GM10266 (cell line): Measurements from ENCODE around the gene DNAH3.

ENCODE experiments used
- DNase-seq: peaks from one replicate; pipeline ENCODE4 v3.0.0; 2012; ENCODE audit errors: extremely low spot score
- TF ChIP-seq, protein P1 (sequence below): IDR thresholded peaks from 2 replicates; pipeline ENCODE4 v1.5.1; 2012; ENCODE audit warnings: mild to moderate bottlenecking, low read depth; ENCODE audit not compliant: control insufficient read depth, insufficient read depth; ENCODE audit errors: missing control alignments

The DNAH3 gene

DNA sequence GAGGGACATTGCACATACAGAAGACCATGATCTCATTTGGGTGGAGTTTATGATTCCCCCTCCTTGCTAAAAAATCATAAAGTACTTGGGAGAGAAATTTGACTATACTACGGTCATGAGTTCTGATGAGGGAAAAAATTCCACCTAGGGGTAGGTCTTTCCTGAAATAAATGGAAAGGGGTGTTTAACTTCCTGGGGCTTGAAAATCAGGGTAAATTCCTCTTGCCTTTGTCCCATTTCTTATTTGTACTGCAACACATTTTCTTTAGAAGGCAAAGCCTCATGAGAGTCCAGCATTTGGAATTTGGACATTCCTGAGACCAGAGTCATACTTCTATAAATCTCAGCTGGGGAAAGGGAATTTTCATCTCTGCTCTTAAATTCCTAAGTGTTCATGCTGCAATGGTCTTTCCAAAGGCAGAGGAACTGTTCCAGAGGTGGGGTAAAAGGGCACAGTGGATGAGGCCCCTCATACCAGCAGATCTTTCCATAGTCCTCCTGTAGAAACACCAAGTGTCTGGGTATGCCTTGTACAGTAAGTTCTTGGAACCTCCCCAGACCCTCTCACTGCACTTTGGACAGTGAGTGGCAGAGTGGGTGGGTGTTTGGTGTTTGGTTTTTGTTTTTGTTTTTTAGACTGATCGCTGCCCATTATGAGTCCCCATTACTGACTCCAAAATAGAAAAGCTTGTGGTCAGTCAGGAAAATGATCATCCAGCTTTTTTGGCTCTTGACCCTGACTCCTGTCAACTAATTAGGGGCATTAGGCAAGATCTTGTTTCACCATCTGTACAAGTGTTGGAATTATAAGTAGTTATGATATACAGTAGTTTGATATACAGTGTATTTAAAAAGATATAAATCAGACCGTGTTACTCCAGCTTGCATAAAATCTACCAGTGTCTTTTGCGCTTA lies 244.0 kb downstream of the DNAH3 start:
- TF ChIP-seq, protein P1, sequence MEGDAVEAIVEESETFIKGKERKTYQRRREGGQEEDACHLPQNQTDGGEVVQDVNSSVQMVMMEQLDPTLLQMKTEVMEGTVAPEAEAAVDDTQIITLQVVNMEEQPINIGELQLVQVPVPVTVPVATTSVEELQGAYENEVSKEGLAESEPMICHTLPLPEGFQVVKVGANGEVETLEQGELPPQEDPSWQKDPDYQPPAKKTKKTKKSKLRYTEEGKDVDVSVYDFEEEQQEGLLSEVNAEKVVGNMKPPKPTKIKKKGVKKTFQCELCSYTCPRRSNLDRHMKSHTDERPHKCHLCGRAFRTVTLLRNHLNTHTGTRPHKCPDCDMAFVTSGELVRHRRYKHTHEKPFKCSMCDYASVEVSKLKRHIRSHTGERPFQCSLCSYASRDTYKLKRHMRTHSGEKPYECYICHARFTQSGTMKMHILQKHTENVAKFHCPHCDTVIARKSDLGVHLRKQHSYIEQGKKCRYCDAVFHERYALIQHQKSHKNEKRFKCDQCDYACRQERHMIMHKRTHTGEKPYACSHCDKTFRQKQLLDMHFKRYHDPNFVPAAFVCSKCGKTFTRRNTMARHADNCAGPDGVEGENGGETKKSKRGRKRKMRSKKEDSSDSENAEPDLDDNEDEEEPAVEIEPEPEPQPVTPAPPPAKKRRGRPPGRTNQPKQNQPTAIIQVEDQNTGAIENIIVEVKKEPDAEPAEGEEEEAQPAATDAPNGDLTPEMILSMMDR, result no peak
- DNase-seq, result no peak

DNA sequence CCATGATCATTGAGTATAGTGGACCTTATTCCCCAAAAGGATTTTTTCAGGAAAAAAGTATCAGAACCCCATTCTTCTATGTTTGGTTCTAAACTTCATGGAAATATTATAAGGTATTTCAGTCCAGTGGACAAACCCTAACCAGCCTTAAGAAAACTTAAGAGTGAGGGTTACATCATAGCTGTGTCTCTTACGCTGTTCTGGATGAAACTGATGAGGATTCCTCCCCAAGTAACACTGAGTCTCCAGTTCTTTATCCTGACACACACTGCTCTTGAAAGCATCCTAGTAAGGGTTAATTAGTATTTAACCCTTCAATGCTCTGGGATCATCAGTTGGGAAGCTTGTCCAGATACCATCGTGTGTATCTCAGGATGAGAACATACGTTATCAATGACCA lies 245.1 kb downstream of the DNAH3 start:
- DNase-seq, result no peak
- TF ChIP-seq, protein P1, result no peak

DNA sequence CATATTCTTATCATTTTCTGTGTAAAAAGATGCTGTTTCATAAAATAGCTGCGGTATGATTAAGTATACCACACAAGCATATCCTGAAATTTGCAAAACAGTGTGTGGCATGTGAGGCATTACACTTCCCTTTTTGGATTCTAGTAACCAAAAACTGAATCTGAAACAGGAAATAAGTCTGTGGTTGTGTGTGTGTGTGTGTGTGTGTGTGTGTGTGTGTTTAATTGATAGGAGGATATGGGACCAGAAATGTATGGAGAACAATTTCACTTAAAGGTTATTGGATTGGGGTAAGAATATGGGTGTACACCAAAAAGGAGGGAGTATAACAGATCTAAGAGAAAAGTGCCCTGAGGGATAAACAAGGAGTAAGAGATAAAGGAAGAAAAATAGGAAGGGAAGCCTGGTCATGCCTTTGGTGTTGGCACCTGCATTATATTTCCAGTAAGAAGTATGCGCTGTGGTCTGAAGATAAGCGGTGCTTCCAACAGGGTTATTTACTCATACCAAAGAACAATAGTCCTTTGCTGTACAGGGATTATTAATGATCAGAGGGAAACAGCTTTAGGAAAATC lies 246.1 kb downstream of the DNAH3 start:
- DNase-seq, result peak; percentile 44
- TF ChIP-seq, protein P1, result no peak

DNA sequence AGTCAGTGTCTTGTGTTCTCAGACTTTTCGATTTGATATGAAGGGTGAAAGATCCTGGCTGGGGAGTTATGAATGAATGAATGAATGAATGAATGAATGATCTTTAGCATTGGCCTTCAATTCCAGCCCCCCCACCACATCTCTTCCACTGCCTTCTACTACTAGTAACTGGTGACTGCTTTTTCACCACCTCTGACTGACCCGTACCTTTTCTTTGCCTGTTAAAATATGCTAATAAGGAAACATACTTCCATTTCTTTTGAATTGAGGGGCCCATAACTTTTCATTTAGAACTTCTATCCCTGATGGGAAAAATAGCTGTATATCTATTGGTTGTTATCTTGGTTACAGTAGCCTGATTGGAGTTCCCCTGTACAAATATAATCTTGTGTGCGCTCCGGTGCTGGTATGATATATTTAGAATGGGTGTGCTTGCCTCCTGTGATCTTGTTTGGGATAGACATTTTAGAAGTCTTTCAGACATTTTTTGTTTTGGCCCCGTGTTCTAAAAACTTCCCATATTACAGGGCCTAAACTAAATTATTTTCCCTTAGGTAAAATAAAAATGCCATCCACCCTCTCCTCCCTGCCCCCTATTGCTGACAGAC lies 246.6 kb downstream of the DNAH3 start:
- TF ChIP-seq, protein P1, result no peak
- no peak for DNase-seq

DNA sequence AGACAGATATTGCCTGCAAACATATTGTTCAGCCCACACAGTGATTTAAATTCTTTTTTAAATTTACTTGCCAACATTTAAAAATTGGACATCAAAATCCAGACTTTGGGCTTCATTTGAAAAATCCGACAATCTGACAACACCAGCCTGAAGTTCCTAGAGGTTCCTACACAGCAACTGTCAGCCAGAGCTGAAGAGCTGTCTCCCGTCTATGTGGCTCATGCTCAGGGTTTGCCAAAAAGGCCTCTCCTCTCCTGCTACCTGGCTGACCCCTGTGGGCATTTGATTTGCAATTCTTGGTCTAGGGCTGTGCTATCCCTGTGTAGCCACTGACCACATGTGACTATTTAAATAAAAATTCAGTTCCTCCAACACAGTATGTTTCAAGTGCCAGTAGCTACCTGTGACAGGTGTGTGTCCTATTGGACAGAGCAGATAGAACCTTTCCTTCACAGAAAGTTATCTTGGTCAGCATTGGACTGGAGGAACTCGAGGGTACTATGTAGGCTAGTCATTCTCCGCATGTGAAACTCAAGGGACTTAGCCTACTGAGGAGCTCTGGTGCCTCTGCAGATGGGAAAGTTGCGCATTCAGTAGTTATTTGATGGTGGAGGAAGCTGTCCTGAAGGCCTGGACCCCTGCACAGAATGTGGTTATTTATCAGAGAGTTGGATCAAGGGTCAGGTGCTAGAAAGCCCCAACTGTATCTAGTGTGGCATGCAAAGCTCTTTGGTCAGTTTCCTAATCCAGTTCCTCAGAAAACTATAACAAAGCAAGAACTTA lies 247.3 kb downstream of the DNAH3 start:
- TF ChIP-seq, protein P1, result no peak
- no peak for DNase-seq

DNA sequence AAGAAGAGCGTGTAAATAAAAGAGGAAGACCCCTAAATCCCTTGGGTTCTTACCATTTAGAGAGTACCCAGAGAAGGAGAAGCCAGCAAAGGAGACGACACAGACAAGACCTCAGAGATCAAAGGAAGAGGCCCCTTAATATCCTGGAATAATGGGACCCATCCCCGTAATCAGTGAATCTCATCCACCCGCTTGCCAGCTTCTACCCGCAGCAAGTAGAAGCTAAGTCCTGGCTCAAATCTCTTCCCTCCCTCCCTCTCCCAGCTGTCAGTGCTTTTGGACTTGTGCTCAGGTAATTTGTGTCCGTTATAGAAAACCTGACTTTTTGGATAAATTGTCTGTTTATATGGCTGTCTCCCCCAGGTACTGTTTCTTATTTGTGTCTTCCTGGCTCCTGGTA lies 248.2 kb downstream of the DNAH3 start:
- TF ChIP-seq, protein P1, result no peak

More for the DNA sequence above, 248.2 kb downstream of the DNAH3 start:
- DNase-seq, result no peak
